ENCODE results near the gene ZFAND6. TPM values are rescaled to one million over a fixed set of nuclear protein-coding genes. Genes with fewer than 3 reads are reported as not detected.

The ZFAND6 gene
- total RNA-seq, 1 donor from 2014 or later = 120 TPM

Small RNAs within 50 kb of the gene (small RNA-seq; reads per million reads assigned to genes)
- gene RF00017 (ENCODE audit: low replicate concordance) = not detected

Other genes starting within 250 kb of the ZFAND6 start
- 14.7 TPM for gene MTHFS, start 162.7 kb upstream of the ZFAND6 start, total RNA-seq
- 8.2 TPM for gene BCL2A1, start 88.5 kb upstream of the ZFAND6 start, total RNA-seq
- gene FAH, start 93.3 kb downstream of the ZFAND6 start, total RNA-seq = 17.9 TPM
- gene CTXND1, start 192.5 kb downstream of the ZFAND6 start, total RNA-seq = 0.30 TPM

Data from skin of body (tissue), 2 donors.